ENCODE data around the gene MEGF11.

Gene MEGF11

DNA sequence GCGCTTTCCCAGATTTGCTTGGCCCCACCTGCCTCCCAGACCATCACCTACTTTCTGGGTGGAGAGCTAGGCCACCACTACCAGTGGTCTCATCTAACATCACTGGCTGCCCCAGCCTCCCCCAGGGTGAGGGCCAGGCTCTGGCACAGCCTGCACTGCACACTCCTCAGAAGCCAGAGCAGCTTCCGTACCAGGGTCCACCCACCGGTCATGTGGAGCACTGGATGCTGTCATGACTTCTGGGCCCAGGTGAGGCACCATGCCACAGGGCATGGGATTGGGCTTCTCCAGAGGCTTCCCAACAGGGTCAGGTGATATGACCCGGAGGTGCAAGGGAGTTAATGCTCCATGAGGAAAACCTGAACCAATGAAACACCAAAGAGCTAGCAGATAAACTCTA is 14.0 kb downstream of the MEGF11 start:
- no peak for DNase-seq (ENCODE audit: low read depth)

DNA sequence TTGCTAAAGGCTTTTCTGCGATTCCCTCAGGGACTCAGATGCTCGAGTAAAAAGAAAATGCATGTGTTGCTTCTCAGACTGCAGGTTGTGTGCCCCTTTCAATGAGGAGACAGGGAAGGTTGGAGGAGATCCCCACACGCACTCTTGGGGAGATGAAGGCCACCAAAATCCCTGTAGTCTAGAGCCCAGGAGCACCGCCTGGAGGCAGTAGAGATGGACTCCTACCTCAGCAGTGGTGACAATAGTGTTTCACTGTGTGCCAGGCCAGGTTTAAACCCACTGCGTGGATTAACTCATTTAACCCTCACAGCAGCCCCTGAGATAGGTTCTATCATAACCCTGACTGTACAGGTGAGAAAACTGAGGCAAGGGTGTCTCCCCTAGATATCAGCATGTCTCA is 15.2 kb downstream of the MEGF11 start:
- no peak for DNase-seq (ENCODE audit: low read depth)

DNA sequence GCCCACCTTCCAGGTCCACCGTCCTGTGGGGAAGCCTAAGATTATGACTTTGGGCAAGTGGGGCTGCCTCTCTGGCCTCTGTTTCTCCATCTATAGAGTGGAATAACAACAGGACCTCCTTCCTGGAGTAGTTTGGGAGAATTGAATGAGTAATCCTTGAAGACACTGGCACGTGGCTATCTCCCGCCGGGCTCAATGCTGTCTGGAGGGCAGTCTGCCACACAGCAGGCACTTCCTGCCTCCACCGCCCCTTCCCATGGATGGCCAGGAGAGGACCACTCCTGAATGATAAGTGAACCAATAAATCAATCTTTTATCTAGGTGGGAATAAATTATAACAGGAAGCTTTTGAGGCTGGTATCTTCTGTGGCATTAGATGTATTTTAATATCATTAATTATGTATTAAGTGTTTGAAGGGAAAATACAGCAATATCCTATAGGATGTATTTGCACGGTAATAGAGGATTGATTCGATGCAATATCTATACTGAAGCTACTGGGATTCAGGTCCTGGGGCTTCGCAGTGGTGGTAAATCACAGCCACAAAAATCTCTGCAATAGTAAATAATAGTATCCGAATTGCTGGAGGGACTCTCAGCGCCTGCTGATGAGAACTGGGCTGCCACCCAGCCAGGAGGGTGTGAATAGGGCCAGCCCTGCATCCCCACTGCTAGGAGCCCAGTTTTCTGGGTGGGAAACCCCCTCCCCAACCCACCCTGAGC is 15.9 kb downstream of the MEGF11 start:
- no peak for DNase-seq (ENCODE audit: low read depth)

DNA sequence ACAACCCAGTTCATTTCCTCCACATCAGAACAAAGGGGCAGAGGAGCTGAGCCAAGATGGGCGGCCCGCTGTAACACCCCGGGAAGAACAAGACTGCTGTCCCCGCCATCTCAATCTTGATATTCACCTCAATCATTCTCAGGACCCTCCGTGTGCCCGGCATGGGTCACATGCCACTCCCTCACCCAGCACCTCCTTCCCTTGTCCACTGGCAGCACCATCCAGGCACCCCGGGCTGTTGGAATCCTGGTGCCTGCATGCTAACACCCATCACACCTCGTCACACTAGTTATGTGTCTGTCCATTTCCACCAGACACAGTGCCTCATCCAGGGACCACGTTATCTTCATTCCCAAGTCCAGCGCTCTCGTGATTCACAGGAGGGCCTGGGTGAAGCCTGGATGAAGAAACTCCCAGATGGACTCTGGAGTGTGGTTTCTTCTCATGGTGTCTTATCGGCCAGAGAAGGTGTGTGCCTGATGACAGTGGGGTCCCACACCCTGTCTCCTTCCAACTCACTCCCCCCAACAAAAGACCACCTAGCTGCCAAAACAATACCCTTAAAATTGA is 16.7 kb downstream of the MEGF11 start:
- DNase-seq (ENCODE audit: low read depth) = no peak

DNA sequence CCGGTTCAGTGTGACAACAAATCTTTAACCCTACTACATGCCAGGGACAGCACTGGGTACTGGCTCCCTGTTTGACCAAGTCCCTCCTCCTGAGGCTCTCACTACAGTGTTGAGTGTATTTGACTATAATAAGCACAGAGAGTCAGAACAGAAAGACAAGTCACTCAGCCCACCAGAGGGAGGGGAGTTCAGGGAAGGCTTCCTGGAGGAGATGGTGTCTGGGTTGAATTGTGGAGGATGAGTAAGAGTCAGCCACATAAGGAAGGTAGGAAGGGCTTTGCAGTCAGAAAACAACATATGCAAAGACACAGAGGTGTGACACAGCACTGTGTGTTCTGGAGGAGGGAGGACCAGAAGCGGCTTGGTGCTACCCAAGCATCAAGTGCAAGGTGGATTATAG is 17.7 kb downstream of the MEGF11 start:
- DNase-seq (ENCODE audit: low read depth) = no peak

DNA sequence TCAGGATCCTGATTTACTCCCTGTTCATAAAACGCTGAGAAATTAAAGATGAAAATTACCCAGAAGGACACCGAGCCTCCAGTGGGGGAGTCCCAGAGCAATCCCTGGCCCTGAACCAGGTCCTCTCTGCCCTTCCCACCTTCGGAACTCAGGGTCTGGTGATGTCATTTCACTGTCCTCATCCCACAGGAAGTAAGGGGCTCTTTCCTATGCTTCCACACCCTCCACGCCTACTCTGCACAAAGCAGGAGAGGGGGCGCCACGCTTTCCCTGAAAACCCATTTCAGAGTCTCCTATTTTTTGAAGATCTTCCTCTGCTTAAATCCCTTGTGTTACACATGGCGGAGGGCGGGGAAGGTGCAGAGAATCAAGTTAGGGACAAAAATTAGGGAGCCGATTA is 18.8 kb downstream of the MEGF11 start:
- no peak for DNase-seq (ENCODE audit: low read depth)

DNA sequence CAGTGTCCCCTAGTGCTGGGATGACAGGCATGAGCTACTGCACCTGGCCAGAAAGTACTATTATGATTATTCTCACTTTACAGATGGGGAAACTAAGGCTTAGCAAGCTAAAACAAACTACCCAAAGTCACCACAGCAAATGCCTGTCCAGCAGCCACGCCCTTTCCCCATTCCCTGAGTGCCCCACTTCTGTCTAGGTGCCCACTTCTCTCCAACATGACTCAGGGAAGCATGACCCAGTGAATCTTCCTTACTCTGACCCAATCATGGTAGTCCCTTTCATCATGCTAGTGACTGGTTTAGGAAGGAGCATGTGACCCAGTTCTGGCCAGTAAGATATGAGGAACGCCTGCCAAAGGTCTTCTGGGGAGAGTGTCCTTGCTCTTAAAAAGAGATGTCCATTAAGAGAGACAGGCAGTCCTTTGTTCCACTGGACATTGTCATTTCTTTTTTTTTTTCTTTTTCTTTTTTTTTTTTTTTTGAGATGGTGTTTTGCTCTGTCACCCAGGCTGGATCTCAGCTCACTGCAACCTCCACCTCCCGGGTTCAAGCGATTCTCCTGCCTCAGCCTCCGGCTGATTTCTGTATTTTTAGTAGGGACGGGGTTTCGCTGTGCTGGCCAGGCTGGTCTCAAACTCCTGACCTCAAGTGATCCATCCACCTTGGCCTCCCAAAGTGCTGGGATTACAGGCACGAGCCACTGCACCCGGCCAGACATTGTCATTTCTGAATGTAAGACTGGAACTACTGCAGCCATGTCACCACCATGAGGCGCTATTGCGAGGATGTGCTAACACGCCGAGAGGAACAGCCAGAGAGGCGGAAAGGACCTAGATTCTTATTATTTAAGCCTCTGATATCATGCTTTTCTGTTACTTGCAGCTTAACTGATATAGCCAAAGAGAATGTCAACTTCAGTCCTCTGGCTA is 19.8 kb downstream of the MEGF11 start:
- DNase-seq (ENCODE audit: low read depth) = no peak

DNA sequence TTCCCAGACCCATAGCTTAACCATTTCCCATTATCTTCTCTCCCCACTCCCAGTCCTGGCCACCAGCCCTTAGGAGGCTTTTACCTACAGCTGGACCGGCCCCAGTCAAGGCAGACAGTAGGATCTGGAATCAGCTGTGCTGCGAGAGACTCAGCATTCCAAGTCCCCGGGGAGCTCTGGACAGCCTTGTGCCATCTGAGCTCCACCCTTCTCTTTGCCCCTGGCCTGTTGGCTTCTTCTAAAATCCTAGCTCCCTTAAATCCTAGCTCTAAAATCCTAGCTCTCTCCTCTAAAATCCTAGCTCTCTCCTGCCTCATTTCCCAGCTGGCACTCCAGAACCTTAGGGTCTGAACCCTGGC is 21.3 kb downstream of the MEGF11 start:
- no peak for DNase-seq (ENCODE audit: low read depth)

DNA sequence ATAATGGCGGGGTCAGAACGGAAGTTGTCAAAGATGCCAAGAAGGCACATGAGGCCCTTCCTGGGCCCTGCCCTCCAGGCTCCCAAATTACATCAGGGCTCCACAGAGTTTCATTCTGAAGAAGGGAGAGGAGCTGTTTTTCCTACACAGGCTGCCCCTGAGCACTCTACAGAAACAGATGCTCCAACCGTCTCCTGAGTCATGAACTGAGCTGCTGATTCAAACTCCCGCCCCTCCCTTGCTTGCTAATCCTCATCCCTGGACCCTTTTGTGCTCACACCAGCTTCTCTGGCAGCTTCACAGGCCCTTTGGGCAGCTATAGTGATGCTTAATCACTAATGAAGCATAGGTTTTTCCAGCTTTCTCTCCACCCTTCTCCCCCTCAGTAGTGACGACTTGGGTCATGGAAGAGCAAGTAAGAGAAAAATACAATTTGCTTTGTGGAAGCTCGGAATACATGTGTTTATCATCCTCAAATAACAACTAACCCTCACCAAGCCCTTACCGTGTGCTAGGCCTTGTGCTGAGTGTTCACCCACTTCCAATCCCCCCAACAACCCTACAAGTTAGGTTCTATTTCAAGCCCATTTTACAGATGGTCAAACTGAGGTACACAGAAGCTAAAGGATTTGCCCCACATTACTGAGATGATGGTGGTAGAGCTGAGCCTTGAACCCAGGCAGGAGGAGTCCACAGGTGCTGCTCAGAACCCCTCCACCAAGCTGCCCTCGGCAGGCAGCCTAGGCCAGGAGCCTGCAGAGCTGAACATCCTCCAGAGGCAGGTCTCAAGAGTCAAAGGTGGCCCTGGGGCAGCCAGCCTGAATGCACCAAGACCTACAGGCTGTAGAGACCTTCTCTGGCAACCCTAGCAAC is 21.9 kb downstream of the MEGF11 start:
- DNase-seq (ENCODE audit: low read depth) = no peak

DNA sequence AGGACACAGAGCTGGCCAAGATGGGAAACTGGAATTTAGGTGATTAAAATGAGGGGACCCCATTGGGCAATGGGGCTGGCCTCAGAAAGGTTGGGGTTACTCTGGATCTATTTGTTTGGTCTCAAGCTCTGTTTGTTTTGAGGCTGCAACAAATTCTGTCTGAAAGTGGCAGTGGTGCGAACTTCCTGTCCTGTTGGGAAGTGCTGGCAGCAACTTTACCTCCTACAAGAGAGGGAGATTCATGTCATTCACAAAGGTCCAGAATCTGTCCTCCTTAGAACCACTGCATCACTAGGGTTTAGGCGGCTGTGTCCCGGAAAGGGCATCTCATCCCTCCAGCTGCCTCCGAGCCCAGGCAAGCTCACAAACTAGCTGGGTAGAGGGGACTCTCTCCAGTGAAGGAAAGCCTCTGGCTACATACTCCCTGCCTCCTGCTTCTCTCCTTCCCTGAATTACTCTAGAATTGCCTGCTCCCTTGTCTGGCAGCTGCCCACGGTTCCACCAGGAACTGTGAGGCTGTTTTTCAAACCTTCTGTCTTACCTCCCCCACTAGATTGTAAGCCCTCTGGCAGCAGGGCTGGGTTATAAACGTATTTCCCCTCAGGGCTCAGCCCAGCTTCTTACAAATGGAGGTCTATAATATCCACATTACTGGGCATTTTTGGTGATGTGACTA is 23.6 kb downstream of the MEGF11 start:
- no peak for DNase-seq (ENCODE audit: low read depth)

DNA sequence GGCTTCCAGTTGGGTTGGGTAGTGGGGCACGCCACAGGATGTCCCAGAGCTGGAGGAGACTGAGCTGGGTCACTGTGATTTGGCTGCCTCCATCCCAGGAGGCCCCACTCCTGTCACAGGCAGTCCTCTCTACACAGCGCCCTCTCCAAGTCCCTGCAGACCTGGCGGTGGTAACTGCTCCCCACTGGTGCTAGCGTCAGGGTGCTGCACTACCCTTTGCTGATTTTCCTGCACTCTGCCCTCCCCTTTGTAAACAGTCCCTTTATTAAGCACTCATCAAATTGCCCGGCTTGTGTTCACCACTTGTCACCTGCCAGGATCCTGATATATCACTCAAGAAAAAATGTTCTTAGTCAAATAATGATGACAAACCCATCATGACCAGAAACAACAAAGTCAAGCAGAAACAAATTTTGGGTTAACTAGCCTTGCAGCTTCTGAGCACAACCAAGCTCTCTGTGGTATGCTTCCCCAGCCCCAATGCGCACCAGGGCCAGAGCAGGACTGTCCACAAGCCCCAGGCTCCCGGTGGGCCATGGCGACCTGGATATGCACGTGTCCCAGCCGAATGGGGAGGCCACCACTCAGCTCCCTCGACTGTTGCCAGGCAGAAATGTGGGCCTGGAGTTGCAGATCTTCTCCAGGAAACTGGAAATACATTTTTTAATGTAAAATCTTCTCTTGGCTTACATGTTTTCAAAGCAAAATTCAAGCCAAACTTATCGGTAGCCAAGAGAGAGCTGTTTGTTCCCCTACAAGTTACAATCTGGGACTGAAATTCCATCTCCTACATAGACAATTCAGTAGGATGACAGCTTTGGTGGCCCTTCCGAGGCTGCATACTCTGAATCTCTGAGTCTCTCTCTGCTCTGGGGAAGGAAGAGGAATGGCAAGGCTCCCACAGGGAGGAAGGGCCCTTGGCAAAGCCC is 24.5 kb downstream of the MEGF11 start:
- DNase-seq (ENCODE audit: low read depth) = no peak

DNA sequence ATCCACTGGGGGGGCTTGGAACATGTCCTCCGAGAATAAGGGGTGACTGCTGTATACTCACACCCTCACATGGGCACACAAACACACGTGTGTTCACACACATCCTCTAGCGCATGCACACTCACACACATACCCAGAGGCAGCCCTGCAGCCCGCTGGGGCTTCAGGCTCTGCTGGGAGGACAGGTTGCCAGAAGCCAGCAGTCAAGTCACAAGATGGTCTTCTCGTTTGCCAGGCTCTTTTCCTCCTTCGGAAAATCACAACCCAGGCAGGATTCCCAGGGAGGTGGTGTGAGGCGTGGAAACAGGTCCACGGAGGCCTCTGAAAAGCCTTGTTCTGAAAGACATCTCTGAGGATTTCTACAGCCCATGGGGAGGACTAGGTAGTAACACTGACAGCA is 26.8 kb downstream of the MEGF11 start:
- no peak for DNase-seq (ENCODE audit: low read depth)

DNA sequence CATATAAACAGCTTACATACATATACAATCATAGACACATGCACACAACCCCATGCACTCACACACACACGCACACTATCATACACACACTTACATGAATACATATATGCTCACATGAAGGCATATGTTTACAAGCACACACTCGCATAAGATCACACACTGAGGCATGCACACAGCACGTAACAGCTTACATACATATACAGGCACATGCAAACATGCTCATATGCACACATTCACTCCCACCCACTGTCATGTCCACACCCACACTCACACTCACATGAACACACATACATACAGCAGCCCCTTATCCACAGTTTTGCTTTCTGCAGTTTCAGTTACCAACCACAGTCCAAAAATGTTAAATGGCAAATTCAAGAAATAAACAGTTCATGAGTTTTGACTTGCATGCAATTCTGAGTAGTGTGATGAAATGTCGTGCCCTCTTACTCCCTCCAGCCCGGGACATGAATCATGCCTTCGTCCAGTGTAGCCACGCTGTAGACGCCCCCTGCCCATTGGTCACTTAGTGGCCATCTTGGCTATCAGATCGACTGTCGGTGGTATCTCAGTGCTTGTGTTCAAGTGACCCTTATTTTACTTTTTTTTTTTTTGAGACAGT is 27.8 kb downstream of the MEGF11 start:
- no peak for DNase-seq (ENCODE audit: low read depth)

DNA sequence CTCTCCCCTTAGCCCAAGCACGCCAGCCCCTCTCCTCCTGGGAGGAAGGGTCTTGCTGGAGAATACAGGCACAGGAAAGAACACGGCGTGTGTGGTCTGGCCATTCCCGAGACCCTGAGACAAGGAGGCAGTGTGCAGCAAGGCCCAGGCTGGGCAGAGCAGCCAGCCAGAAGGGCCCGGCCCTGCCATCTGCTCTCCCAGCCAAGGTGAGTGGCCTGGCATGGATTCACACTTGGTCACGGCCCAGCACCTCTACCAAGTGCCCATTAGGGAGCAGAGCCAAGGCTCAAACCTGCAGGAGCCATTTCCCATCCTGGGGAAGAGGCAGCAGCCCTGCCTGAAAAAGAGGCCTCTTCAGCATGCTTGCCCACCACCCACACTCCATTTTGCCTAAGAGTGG is 28.6 kb downstream of the MEGF11 start:
- DNase-seq (ENCODE audit: low read depth) = no peak

DNA sequence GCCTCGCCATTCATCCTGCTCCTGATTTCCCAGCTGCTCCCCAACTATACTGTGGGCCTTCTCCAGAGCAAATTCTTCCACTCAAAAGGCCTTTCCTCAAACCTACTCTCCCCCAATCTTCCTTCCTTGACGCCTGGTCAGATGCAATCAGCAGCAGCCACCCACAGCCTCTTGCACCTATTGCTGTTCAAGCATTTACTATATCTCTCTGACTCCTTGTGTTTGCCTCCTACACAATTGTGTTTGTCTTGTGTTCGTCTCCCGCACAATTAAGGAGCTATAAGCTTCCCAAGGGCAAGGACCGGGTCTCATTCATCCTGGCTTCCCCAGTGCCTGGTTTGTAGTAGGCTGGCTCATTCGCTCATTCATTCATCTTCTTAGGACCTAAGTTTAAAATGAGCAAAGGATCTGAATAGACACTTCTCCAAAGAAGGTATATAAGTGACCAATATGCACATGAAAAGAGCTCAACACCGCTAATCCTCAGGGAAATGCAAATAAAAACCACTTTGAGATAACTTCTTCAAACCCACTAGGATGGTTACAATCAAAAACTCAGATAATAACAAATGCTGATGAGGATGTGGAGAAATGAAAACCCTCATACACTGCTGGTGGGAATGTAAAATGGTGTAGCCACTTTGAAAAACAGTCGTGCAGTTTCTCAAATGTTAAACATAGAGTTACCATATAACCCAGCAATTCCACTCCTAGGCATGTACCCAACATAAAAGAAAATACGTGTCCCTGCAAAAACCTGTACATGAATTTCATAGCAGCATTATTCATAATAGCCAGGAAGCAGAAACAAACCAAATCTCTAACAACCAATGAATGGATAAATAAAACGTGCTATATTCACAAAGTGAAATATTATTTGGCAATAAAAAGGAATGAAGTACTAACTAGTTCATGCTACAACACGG is 31.0 kb downstream of the MEGF11 start:
- no peak for DNase-seq (ENCODE audit: low read depth)

DNA sequence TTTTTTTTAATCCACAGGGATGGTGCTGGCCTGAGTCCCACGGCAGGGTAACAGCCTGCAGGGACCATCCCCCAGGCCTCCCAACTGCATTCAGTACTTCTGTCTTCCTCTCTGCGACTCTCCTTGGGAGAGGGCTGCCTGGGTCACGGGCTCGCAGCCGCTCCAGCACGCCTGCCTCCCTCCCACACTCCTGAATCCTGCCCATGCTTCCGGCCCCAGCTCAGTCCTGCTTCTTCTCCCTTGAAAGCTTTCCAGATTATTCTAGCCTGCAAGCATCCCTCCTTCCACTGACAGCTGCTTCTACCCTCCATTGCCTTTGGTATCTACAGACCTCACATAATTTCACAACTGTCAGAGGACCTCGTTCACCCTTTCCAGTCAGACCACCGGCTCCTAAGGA is 32.4 kb downstream of the MEGF11 start:
- DNase-seq (ENCODE audit: low read depth) = no peak

DNA sequence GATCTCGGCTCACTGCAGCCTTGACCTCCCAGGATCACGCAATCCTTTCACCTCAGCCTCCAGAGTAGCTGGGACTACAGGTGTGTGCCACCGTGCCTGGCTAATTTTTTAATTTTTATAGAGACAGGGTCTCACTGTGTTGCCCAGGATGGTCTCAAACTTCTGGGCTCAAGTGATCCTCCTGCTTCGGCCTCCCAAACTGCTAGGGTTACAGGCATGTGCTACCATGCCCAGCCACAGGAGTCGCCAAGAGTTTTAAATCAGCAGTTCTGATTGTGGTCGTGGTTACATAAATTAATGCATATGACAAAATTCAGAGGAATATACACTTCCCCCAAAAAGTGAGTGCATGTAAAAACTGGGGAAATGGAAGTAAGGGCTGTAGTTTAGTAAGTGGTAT is 32.9 kb downstream of the MEGF11 start:
- DNase-seq (ENCODE audit: low read depth) = no peak

DNA sequence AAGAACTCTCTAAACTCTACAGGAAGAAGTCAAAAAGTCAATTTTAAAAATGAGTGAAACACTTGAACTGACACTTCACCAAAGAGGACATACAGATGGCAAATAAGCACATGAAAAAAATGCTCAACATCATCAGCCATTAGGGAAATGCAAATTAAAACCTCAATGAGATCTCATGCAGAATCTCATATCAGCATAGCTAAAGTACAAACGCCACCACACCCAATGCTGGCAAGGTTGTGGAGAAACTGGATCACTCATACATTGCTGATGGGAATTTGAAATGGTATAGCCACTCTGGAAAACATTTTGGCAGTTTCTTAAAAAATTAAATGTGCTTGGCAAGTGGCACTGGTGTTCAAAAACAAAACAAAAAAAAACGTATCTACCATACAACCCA is 34.2 kb downstream of the MEGF11 start:
- no peak for DNase-seq (ENCODE audit: low read depth)

DNA sequence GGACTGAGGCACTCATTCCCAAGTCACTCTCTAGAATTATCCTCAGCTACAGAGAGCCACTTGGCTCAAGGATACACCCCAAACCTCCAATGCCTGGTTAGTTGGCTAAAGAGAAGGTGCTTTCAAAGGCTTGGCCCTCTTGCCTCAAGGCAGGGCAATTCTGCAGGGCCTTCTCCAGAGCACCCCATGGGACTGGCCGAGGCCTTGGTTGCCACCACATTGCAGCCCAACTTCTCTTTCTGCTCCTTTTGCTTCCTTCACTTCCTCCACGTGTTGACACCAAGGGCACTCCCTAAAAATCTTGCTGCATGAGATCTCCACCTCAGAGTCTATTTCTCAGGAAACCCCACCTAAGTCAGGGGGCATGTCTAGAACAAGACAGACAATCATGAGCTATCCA is 36.7 kb downstream of the MEGF11 start:
- no peak for DNase-seq (ENCODE audit: low read depth)
